Activated effector memory CD4-positive, alpha-beta T cell treated with Interleukin-2 at 50 U/mL for 16 hours (primary cell): ENCODE data around the gene SLC7A10.
A peak's percentile ranks its signal among the peaks of the same experiment; 100 is the strongest.
"Not testable (repeated sequence)": the region's sequence is repeated elsewhere in the genome, so short reads cannot be mapped to it uniquely, and the experiment has no call there.

Experiments used
- DNase-seq: peaks from one replicate; pipeline ENCODE4 v3.0.0-alpha.2; 2020

SLC7A10 gene

GRCh38 chr19:33201473-33201872 lies 24.2 kb downstream of the SLC7A10 start:
- DNase-seq = no peak

GRCh38 chr19:33199441-33200265 lies 26.0 kb downstream of the SLC7A10 start:
- no peak for DNase-seq

GRCh38 chr19:33198169-33198568 lies 27.5 kb downstream of the SLC7A10 start:
- DNase-seq = no peak

- DNase-seq = no peak
Measured at GRCh38 chr19:33197591-33198000, 28.1 kb downstream of the SLC7A10 start.

- no peak for DNase-seq
Measured at GRCh38 chr19:33196446-33197193, 29.0 kb downstream of the SLC7A10 start.

GRCh38 chr19:33195645-33196347 lies 29.9 kb downstream of the SLC7A10 start:
- no peak for DNase-seq

GRCh38 chr19:33194886-33195644 lies 30.6 kb downstream of the SLC7A10 start:
- no peak for DNase-seq

GRCh38 chr19:33194532-33194885 lies 31.1 kb downstream of the SLC7A10 start:
- DNase-seq = no peak

- DNase-seq = no peak
Measured at GRCh38 chr19:33193865-33194362, 31.7 kb downstream of the SLC7A10 start, which contains the start of gene LRP3. TSS of gene LRP3 (plus strand) at chr19:33194330. CDS start at chr19:33194786, 456 bp downstream.

- no peak for DNase-seq
Measured at GRCh38 chr19:33193269-33193864, 32.3 kb downstream of the SLC7A10 start.

GRCh38 chr19:33192010-33192409 lies 33.6 kb downstream of the SLC7A10 start:
- no peak for DNase-seq

GRCh38 chr19:33191501-33191900 lies 34.1 kb downstream of the SLC7A10 start:
- DNase-seq = no peak

- DNase-seq = not testable (repeated sequence)
Measured at GRCh38 chr19:33191092-33191491, 34.6 kb downstream of the SLC7A10 start.

- DNase-seq = no peak
Measured at GRCh38 chr19:33189453-33189852, 36.2 kb downstream of the SLC7A10 start.

GRCh38 chr19:33187183-33187540 lies 38.5 kb downstream of the SLC7A10 start:
- no peak for DNase-seq

GRCh38 chr19:33186431-33187182 lies 39.0 kb downstream of the SLC7A10 start:
- DNase-seq = no peak

- DNase-seq = peak; percentile 76
Measured at GRCh38 chr19:33177417-33177979, 48.2 kb downstream of the SLC7A10 start.

GRCh38 chr19:33176670-33177416 lies 48.8 kb downstream of the SLC7A10 start:
- peak; percentile 96 for DNase-seq

- peak; percentile 25 for DNase-seq
Measured at GRCh38 chr19:33175886-33176669, 49.6 kb downstream of the SLC7A10 start.
